HG02763 (cell line): ENCODE data around the gene ITPKB.

Experiments used
- ATAC-seq: cut with Tn5 transposase; IDR thresholded peaks from one replicate; pipeline ENCODE4 v1.9.1; 2021; ENCODE audit warnings: mild to moderate bottlenecking, moderate library complexity; ENCODE audit not compliant: unreplicated experiment

Gene ITPKB

GRCh38 chr1:226586650-226587422 is 152.2 kb downstream of the ITPKB start:
- ATAC-seq = no peak

DNA sequence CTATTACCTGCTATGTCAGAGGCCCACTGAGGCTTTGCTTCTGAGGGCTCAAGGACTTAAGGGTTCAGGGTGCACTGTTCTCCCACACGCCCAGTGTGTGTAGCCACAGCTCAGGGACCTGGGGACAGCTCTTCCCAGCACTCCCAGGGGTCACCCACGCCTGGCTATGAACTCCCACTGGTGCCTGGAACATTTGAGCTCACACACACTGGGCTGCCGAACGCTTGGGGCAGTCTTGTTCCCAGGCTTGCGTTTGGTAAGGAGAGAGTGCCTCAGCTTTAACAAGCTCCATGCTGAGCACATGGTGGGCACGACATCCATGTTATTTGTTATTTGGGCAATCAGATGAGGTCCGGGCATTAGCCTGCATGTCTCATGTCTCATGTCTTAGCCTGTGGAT is 153.0 kb downstream of the ITPKB start:
- ATAC-seq = no peak

DNA sequence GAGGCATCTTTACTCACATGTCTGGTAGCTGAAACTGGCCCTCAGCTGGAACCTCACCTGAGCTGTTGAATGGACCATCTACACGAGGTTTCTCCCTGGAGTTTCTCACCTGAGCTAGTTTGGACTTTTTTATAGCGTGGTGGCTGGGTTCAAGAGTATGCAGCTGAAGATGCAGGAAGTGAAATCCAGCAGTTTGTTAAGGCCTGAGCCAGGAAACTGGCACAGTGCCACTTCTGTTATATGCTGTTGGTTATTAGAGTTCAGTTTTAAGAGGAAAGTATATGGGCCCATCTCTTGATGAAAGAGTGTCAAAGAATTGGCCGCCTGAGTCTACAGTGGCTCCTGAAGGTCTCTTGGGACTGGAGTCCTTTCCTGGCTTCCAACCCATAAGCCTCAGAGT is 154.9 kb downstream of the ITPKB start:
- ATAC-seq = no peak

DNA sequence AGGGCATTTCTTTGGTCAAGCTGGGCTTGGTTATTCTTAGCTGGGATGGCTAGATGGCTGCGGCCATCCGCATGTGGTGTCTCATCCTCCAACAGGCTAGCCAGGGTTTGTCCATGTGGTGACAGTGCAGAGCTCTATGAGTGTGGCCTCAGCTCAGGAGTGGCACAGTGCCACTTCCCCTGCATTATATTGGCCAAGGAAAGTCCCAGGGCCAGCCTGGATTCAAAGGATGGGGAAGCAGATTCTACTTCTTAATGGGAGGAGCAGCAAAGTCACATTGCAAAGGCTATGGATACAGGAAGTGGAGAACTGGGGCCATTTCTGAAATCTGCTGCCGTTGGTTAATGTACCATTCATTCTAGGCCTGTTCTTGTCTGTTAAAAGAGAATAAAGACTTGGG is 156.1 kb downstream of the ITPKB start:
- ATAC-seq = no peak
